Amniotic epithelial cell (primary cell): ENCODE data around the gene CYP27B1.
"Not testable (repeated sequence)": the region's sequence is repeated elsewhere in the genome, so short reads cannot be mapped to it uniquely, and the experiment has no call there.

Experiments used
- DNase-seq: peaks from one replicate; pipeline ENCODE4 v3.0.0-alpha.2; 2010; ENCODE audit warnings: low read depth

Gene CYP27B1

GRCh38 chr12:57721846-57722608, 44.9 kb downstream of the CYP27B1 start:
- DNase-seq, result not testable (repeated sequence)

GRCh38 chr12:57720606-57721595, 46.0 kb downstream of the CYP27B1 start:
- no peak for DNase-seq

GRCh38 chr12:57719777-57720605, 46.9 kb downstream of the CYP27B1 start:
- no peak for DNase-seq

GRCh38 chr12:57718641-57719528, 48.0 kb downstream of the CYP27B1 start:
- DNase-seq, result no peak

GRCh38 chr12:57717846-57718640, 48.8 kb downstream of the CYP27B1 start:
- no peak for DNase-seq

DNA sequence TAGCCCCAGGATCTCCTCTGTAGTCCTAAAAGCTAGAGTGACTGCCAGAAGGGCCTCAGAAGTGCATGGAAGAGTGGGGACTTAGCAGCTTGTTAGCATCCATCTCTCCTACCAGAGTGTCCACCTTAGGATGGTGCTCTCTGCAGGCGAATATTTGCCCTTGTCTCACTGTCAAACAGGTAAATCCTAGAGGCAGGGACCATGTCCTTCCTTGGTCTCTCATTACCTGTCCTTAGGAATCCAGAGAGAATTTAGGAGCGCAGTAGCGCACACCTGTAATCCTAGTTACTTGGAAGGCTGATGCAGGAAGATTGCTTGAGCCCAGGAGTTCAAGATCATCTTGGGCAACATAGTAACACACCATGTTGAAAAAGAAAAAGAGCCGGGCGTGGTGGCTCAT, 49.7 kb downstream of the CYP27B1 start:
- DNase-seq, result no peak

DNA sequence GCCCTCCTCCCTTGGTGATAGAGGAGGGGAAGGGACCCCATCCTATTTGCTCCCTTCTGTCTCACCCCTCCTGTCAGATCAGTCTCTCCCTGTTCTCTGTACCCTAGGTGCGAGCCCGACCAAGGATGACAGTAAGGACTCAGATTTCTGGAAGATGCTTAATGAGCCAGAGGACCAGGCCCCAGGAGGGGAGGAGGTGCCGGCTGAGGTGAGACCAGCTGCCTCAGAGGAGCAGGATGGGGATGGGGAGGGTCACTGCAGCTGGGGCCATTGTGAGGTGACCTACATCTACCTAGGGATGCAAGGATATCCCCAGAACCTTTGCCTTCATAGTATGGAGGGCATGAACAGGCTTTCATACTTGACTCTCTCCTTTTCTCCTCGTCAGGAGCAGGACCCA, 50.6 kb downstream of the CYP27B1 start:
- no peak for DNase-seq

- DNase-seq, result no peak
These were observed 51.1 kb downstream of the CYP27B1 start for GRCh38 chr12:57715786-57716185.

GRCh38 chr12:57715036-57715748, 51.7 kb downstream of the CYP27B1 start:
- DNase-seq, result not testable (repeated sequence)

GRCh38 chr12:57713209-57713608, 53.7 kb downstream of the CYP27B1 start:
- no peak for DNase-seq

DNA sequence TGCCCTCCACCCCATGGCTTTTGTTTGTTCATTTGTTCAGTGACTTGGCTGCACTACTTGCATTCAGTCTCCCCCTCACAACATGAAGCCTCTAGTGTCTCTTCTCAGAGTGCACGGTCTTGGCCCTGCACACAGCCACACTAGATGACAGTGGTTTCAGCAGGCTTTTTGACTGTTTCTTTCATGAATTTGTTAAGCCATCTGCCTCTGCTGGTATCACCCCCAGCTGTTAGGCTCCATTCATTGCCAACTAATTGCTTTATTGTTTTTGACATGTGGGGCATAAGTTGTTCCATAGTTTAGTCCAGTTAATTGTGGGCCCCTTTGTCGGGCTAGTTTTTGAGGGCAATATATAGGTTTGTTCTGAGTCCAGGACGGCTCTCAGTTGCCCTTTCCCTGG, 54.2 kb downstream of the CYP27B1 start:
- DNase-seq, result no peak
